ENCODE results near the gene PURB.

- TF ChIP-seq CTCF (conservative IDR thresholded peaks at IDR 0.05 in 1 of 2, IDR thresholded peaks at IDR 0.05 in 1 of 2; ENCODE audit: extremely low read depth in 1 of 2, insufficient read depth in 1 of 2, low read depth in 1 of 2, low read length in 2 of 2) (no peak), EZH2 (IDR thresholded peaks at IDR 0.05; ENCODE audit: borderline replicate concordance, low read length) (no peak)
Observed at GRCh38 chr7:44846816-44847508, 38.4 kb downstream of the PURB start.
